H9 (cell line): ENCODE data around the gene CLBA1. TPM values are rescaled to one million over a fixed set of nuclear protein-coding genes. Genes with fewer than 3 reads are reported as not detected.

Experiments used
- DNase-seq: peaks from one replicate; pipeline ENCODE4 v3.0.0-alpha.2; 2017
- H2AFZ ChIP-seq: one replicate; pipeline ENCODE4 v1.6.1; 2013; ENCODE audit warnings: mild to moderate bottlenecking, low read length, control low read depth, moderate library complexity
- H2AK5ac ChIP-seq: 2 replicates; pipeline ENCODE4 v1.6.1; 2013; ENCODE audit warnings: low read length, control low read depth, mixed read lengths; ENCODE audit not compliant: insufficient read length
- H2BK120ac ChIP-seq: one replicate; pipeline ENCODE4 v1.6.1; 2013; ENCODE audit warnings: low read depth, mild to moderate bottlenecking, low read length, control low read depth, inconsistent platforms; ENCODE audit not compliant: poor library complexity, severe bottlenecking
- H2BK12ac ChIP-seq: 2 replicates; pipeline ENCODE4 v1.6.1; 2013; ENCODE audit warnings: low read length, control low read depth, mixed read lengths, low read depth; ENCODE audit not compliant: insufficient read length
- H2BK15ac ChIP-seq: 2 replicates; pipeline ENCODE4 v1.6.1; 2013; ENCODE audit warnings: low read depth, low read length, control low read depth
- H2BK20ac ChIP-seq: one replicate; pipeline ENCODE4 v1.6.1; 2013; ENCODE audit warnings: low read depth, mild to moderate bottlenecking, low read length, control low read depth, inconsistent platforms; ENCODE audit not compliant: poor library complexity, severe bottlenecking
- H2BK5ac ChIP-seq: 2 replicates; pipeline ENCODE4 v1.6.1; 2013; ENCODE audit warnings: low read length, control low read depth, mixed read lengths; ENCODE audit not compliant: insufficient read length
- H3K14ac ChIP-seq: 2 replicates; pipeline ENCODE4 v1.6.1; 2013; ENCODE audit warnings: low read length, control low read depth; ENCODE audit not compliant: insufficient read depth
- H3K18ac ChIP-seq: 2 replicates; pipeline ENCODE4 v1.6.1; 2013; ENCODE audit warnings: low read depth, mild to moderate bottlenecking, mixed read lengths, low read length, control low read depth; ENCODE audit not compliant: insufficient read length
- H3K23ac ChIP-seq: 2 replicates; pipeline ENCODE4 v1.6.1; 2013; ENCODE audit warnings: low read length, control low read depth, mixed read lengths, low read depth; ENCODE audit not compliant: insufficient read length
- H3K23me2 ChIP-seq: 2 replicates; pipeline ENCODE4 v1.6.1; 2013; ENCODE audit warnings: low read depth, mild to moderate bottlenecking, mixed read lengths, low read length, control low read depth; ENCODE audit not compliant: insufficient read length, poor library complexity, severe bottlenecking
- H3K27ac ChIP-seq: 2 replicates; pipeline ENCODE4 v1.5.1; 2013; ENCODE audit warnings: low read length, control low read depth, mixed read lengths, low read depth; ENCODE audit not compliant: insufficient read length
- H3K27me3 ChIP-seq: 2 replicates; pipeline ENCODE4 v1.6.1; 2013; ENCODE audit warnings: low read length, control low read depth, inconsistent platforms; ENCODE audit not compliant: insufficient read depth
- H3K4ac ChIP-seq: 2 replicates; pipeline ENCODE4 v1.6.1; 2013; ENCODE audit warnings: low read depth, mild to moderate bottlenecking, control low read depth, inconsistent platforms, low read length, moderate library complexity
- H3K4me1 ChIP-seq: 2 replicates; pipeline ENCODE4 v1.6.1; 2013; ENCODE audit warnings: low read length, control low read depth, inconsistent platforms; ENCODE audit not compliant: insufficient read depth
- H3K4me2 ChIP-seq: 2 replicates; pipeline ENCODE4 v1.6.1; 2013; ENCODE audit warnings: low read length, control low read depth, mixed read lengths; ENCODE audit not compliant: insufficient read length, insufficient read depth
- H3K56ac ChIP-seq: 2 replicates; pipeline ENCODE4 v1.6.1; 2013; ENCODE audit warnings: low read depth, mild to moderate bottlenecking, mixed read lengths, low read length, control low read depth; ENCODE audit not compliant: insufficient read length
- H3K79me1 ChIP-seq: 2 replicates; pipeline ENCODE4 v1.6.1; 2013; ENCODE audit warnings: low read depth, mild to moderate bottlenecking, moderate library complexity, low read length, control low read depth, inconsistent platforms; ENCODE audit not compliant: insufficient read depth, poor library complexity, severe bottlenecking
- H3K79me2 ChIP-seq: 2 replicates; pipeline ENCODE4 v1.6.1; 2013; ENCODE audit warnings: low read length, control low read depth, inconsistent platforms; ENCODE audit not compliant: insufficient read depth
- H3K9ac ChIP-seq: 2 replicates; pipeline ENCODE4 v1.6.1; 2013; ENCODE audit warnings: low read length, control low read depth, mixed read lengths; ENCODE audit not compliant: insufficient read length; ENCODE audit errors: extremely low read depth
- H3K9me3 ChIP-seq: one replicate; pipeline ENCODE4 v1.6.1; 2013; ENCODE audit warnings: low read depth, low read length, inconsistent platforms; ENCODE audit not compliant: control insufficient read depth
- H3T11ph ChIP-seq: one replicate; pipeline ENCODE4 v1.6.1; 2013; ENCODE audit warnings: mild to moderate bottlenecking, low read length, control low read depth, inconsistent platforms
- H4K20me1 ChIP-seq: one replicate; pipeline ENCODE4 v1.6.1; 2013; ENCODE audit not compliant: control insufficient read depth, insufficient read length, insufficient read depth
- H4K5ac ChIP-seq: 2 replicates; pipeline ENCODE4 v1.6.1; 2013; ENCODE audit warnings: low read depth, mild to moderate bottlenecking, mixed read lengths, low read length, control low read depth; ENCODE audit not compliant: insufficient read length
- H4K8ac ChIP-seq: replicated peaks from 2 replicates; pipeline ENCODE4 v1.6.1; 2013; ENCODE audit warnings: low read length, control low read depth, mixed read lengths, low read depth; ENCODE audit not compliant: insufficient read length
- H4K91ac ChIP-seq: 2 replicates; pipeline ENCODE4 v1.6.1; 2013; ENCODE audit warnings: low read depth, mild to moderate bottlenecking, moderate library complexity, mixed read lengths, low read length, control low read depth; ENCODE audit not compliant: insufficient read length
- H3K27ac Mint-ChIP-seq, 3 experiments: 2 replicates in 2 of 3; 3 replicates in 1 of 3; pipeline ENCODE4 v1.8.0; 2020 to 2021; ENCODE audit warnings: mixed read lengths in 3 of 3, mild to moderate bottlenecking in 1 of 3, moderate library complexity in 1 of 3
- H3K27me3 Mint-ChIP-seq: 2 replicates; pipeline ENCODE4 v1.8.0; 2021; ENCODE audit warnings: low read depth, mild to moderate bottlenecking, moderate library complexity, mixed read lengths
- H3K36me3 Mint-ChIP-seq, 3 experiments: 2 replicates in 2 of 3; 3 replicates in 1 of 3; pipeline ENCODE4 v1.8.0; 2020 to 2021; ENCODE audit warnings: low read depth in 3 of 3, mixed read lengths in 3 of 3; ENCODE audit not compliant: insufficient read depth in 1 of 3
- H3K4me1 Mint-ChIP-seq, 2 experiments: 2 replicates each; pipeline ENCODE4 v1.8.0; 2020; ENCODE audit warnings: mixed read lengths in 2 of 2
- H3K4me3 Mint-ChIP-seq, 2 experiments: 2 replicates in 1 of 2; 3 replicates in 1 of 2; pipeline ENCODE4 v1.8.0; 2020 to 2021; ENCODE audit warnings: mild to moderate bottlenecking in 2 of 2, mixed read lengths in 2 of 2, moderate library complexity in 1 of 2
- H3K9me3 Mint-ChIP-seq, 2 experiments: 2 replicates in 1 of 2; 3 replicates in 1 of 2; pipeline ENCODE4 v1.8.0; 2020; ENCODE audit warnings: mild to moderate bottlenecking in 2 of 2, mixed read lengths in 2 of 2, moderate library complexity in 1 of 2
- CTCF ChIP-seq: fragments of 200-600 bp; sonication (generic); conservative IDR thresholded peaks from 3 replicates; pipeline ENCODE4 v1.8.0; 2021; ENCODE audit warnings: antibody characterized with exemption, mild to moderate bottlenecking
- WGBS: extraction: QIAGEN DNeasy Blood & Tissue Kit; methylation state at CpG from one replicate; pipeline ENCODE4 v1.1.7; 2013; ENCODE audit warnings: missing lambda C conversion rate, low lambda C conversion rate, mixed read lengths; ENCODE audit not compliant: insufficient read length; ENCODE audit errors: extremely low coverage; 5-methylcytosine and 5-hydroxymethylcytosine counted together
- total RNA-seq: library from RNA; stranded (reverse); gene quantifications from 2 replicates; pipeline ENCODE4 v1.2.1, GENCODE V29; 2021

The CLBA1 gene
- total RNA-seq, 1 experiment from 2014 or later: 2.4 TPM

- H4K20me1 ChIP-seq: no peaks in the 10 kb centered on the region
- H3K56ac ChIP-seq: no peak overlapping the region
- no CpG with 5 or more reads among the region's 13 CpGs for whole genome bisulfite sequencing
- H3K36me3 Mint-ChIP-seq: no peaks in the 10 kb centered on the region; a peak in 1 of 7 replicates
- no peak overlapping the region for H2BK20ac ChIP-seq
- peaks cover 24% of the 10 kb centered on the region for H3K27me3 Mint-ChIP-seq
- H4K91ac ChIP-seq: no peak overlapping the region
- H4K5ac ChIP-seq: no peak overlapping the region
- no peak for TF ChIP-seq CTCF
- H2BK120ac ChIP-seq: no peak overlapping the region
- no peak overlapping the region for H2AFZ ChIP-seq
- no peak overlapping the region for H3K23ac ChIP-seq
- H3K4me3 Mint-ChIP-seq: no peak overlapping the region
- H3K14ac ChIP-seq: no peak overlapping the region
- no peaks in the 10 kb centered on the region for H3K27me3 ChIP-seq
- H3K4ac ChIP-seq: no peak overlapping the region
- no peak for DNase-seq
- H3K9me3 ChIP-seq: no peaks in the 10 kb centered on the region
- no peaks in the 10 kb centered on the region for H3K4me1 ChIP-seq
- H3K23me2 ChIP-seq: no peaks in the 10 kb centered on the region
- peaks cover 0 to 11% of the 10 kb centered on the region in 2 experiments; a peak in 2 of 5 replicates for H3K9me3 Mint-ChIP-seq
- no peak overlapping the region for H3K4me2 ChIP-seq
- no peaks in the 10 kb centered on the region for H3K79me2 ChIP-seq
- no peaks in the 10 kb centered on the region for H3K4me1 Mint-ChIP-seq
- H2BK12ac ChIP-seq: no peak overlapping the region
- H4K8ac ChIP-seq: no peak overlapping the region
- H3K79me1 ChIP-seq: no peaks in the 10 kb centered on the region
- no peak overlapping the region for H3K9ac ChIP-seq
- H3K27ac Mint-ChIP-seq: no peak overlapping the region
- no peak overlapping the region for H2BK15ac ChIP-seq
- no peak overlapping the region for H3T11ph ChIP-seq
- H3K27ac ChIP-seq: no peak overlapping the region
- no peak overlapping the region for H2AK5ac ChIP-seq
- no peak overlapping the region for H2BK5ac ChIP-seq
- H3K18ac ChIP-seq: no peak overlapping the region
Observed at GRCh38 chr14:104954746-104955395, 30.7 kb upstream of the CLBA1 start.
